Calu3 (cell line): ENCODE data around the gene ADAM11. TPM values are rescaled to one million over a fixed set of nuclear protein-coding genes. Genes with fewer than 3 reads are reported as not detected.
A peak's percentile ranks its signal among the peaks of the same experiment; 100 is the strongest.

Source experiments
- BruUV-seq: library from RNA; stranded (reverse); fragments of 400-500 nt; replicated peaks from 2 replicates; lab custom pipeline; 2021; lab: Mats Ljungman, UMichigan
- CTCF ChIA-PET: fragments of 300-600 bp; sonication (Branson Sonifier 250); formaldehyde crosslinking; loops from one replicate; lab custom pipeline; 2022; ENCODE audit warnings: antibody characterized with exemption; lab: Charles Lee
- DNase-seq: peaks from one replicate; pipeline ENCODE4 v3.0.0; 2022
- H3K27ac Mint-ChIP-seq: one replicate; pipeline ENCODE4 v1.8.0; 2022; ENCODE audit warnings: mixed read lengths; ENCODE audit not compliant: unreplicated experiment
- H3K27me3 Mint-ChIP-seq: one replicate; pipeline ENCODE4 v1.8.0; 2022; ENCODE audit warnings: mixed read lengths; ENCODE audit not compliant: unreplicated experiment
- H3K36me3 Mint-ChIP-seq: one replicate; pipeline ENCODE4 v1.8.0; 2022; ENCODE audit warnings: mild to moderate bottlenecking, moderate library complexity, mixed read lengths; ENCODE audit not compliant: insufficient read depth, unreplicated experiment
- H3K4me1 Mint-ChIP-seq: one replicate; pipeline ENCODE4 v1.8.0; 2022; ENCODE audit warnings: mild to moderate bottlenecking, low read depth, mixed read lengths; ENCODE audit not compliant: unreplicated experiment
- H3K4me3 Mint-ChIP-seq: one replicate; pipeline ENCODE4 v1.8.0; 2022; ENCODE audit warnings: mild to moderate bottlenecking, low read depth, moderate library complexity, mixed read lengths; ENCODE audit not compliant: unreplicated experiment
- H3K9me3 Mint-ChIP-seq: one replicate; pipeline ENCODE4 v1.8.0; 2022; ENCODE audit warnings: low read depth, mixed read lengths; ENCODE audit not compliant: unreplicated experiment
- intact Hi-C: fragments of 100-400 bp; cut with micrococcal nuclease; formaldehyde crosslinking; loops from one replicate; pipeline ENCODE4 v1.10.0; 2022; ENCODE audit not compliant: unreplicated experiment
- total RNA-seq: library from RNA; stranded (reverse); gene quantifications from 2 replicates; pipeline ENCODE4 v1.2.3, GENCODE V29; 2022
- TF ChIP-seq, protein P1 (sequence below): fragments of 200-600 bp; IDR thresholded peaks from one replicate; pipeline ENCODE4 v1.8.0; 2022; ENCODE audit warnings: antibody characterized with exemption; ENCODE audit not compliant: unreplicated experiment

Gene ADAM11
- total RNA-seq, 1 experiment from 2014 or later = 0.57 TPM

DNA sequence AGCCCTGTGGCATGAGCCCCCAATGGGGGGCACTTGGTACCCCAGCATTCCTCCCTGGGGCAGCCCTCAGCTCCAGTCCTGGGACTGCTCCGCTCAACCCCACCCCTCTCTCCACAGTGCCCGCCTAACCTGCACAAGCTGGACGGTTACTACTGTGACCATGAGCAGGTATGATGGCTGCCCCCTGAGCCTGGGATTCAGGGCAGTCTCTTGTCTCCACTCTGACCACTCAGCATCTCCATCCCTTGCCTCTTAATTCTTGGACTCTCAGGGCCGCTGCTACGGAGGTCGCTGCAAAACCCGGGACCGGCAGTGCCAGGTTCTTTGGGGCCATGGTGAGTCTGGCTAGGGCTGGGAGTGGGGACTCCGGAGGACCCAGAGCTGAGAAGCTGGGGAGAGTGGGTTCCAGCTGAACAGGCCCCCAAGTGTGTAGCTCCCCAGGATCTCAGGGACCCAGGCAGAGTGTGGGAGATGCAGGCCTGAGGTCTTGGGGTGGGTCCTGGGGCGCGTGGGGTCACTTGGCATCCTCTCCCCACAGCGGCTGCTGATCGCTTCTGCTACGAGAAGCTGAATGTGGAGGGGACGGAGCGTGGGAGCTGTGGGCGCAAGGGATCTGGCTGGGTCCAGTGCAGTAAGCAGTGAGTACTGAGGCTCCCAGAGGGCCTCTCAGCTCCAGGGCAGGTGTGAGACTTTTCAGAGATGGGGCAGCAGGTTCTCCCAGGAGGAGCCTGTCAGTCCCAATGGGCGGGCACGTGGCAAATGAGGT is 18.0 kb downstream of the ADAM11 start:
- BruUV-seq = no TSS peak
- Mint-ChIP-seq H3K27ac (no peak overlapping the region), H3K9me3 (no peaks in the 10 kb centered on the region), H3K4me3 (peak overlapping the region; percentile 86), H3K36me3 (peaks cover 44% of the 10 kb centered on the region), H3K27me3 (peaks cover 44% of the 10 kb centered on the region), H3K4me1 (peaks cover 7% of the 10 kb centered on the region)
- intact Hi-C loops = loop anchor here (10.0 kb wide), 1 partner anchor 358 kb away; the partner anchor contains the start of genes ACBD4 and PLCD3
- TF ChIP-seq, protein P1, sequence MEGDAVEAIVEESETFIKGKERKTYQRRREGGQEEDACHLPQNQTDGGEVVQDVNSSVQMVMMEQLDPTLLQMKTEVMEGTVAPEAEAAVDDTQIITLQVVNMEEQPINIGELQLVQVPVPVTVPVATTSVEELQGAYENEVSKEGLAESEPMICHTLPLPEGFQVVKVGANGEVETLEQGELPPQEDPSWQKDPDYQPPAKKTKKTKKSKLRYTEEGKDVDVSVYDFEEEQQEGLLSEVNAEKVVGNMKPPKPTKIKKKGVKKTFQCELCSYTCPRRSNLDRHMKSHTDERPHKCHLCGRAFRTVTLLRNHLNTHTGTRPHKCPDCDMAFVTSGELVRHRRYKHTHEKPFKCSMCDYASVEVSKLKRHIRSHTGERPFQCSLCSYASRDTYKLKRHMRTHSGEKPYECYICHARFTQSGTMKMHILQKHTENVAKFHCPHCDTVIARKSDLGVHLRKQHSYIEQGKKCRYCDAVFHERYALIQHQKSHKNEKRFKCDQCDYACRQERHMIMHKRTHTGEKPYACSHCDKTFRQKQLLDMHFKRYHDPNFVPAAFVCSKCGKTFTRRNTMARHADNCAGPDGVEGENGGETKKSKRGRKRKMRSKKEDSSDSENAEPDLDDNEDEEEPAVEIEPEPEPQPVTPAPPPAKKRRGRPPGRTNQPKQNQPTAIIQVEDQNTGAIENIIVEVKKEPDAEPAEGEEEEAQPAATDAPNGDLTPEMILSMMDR = no peak
- CTCF ChIA-PET = interaction anchor here (0.5 to 5.1 kb wide), 6 partner anchors 22 to 108 kb away, joined by 4 to 65 read pairs (median 6); no protein-coding TSS in a partner anchor
- no peak for DNase-seq

DNA sequence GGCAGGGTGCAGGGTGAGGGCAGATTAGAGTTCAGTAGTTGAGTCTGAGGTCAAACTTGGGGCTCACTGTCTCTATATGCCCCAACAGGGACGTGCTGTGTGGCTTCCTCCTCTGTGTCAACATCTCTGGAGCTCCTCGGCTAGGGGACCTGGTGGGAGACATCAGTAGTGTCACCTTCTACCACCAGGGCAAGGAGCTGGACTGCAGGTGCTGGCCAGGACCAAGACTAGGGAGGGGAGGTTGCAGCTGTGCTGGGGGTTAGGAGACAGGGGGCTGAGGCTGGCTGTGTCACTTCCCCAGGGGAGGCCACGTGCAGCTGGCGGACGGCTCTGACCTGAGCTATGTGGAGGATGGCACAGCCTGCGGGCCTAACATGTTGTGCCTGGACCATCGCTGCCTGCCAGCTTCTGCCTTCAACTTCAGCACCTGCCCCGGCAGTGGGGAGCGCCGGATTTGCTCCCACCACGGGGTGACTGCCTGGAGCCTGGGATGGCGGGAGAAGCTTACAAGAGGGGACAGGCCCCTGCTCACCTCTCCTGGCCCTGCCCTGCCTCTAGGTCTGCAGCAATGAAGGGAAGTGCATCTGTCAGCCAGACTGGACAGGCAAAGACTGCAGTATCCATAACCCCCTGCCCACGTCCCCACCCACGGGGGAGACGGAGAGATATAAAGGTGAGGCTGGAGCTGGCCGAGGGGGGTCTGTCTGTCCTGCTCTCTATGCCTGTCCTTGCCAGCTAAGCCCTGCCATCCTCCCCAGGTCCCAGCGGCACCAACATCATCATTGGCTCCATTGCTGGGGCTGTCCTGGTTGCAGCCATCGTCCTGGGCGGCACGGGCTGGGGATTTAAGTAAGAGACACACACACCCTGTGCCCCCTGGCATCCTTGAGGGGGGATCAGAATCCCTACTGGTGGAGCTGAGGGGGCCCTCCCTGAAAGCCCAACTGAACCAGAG is 18.9 kb downstream of the ADAM11 start:
- H3K9me3 Mint-ChIP-seq = no peaks in the 10 kb centered on the region
- TF ChIP-seq, protein P1 = peak; percentile 36
- H3K36me3 Mint-ChIP-seq = peaks cover 44% of the 10 kb centered on the region
- H3K4me1 Mint-ChIP-seq = peaks cover 7% of the 10 kb centered on the region
- CTCF ChIA-PET = interaction anchor here (0.5 to 5.1 kb wide), 9 partner anchors 23 to 274 kb away, joined by 4 to 65 read pairs (median 8); no protein-coding TSS in a partner anchor
- intact Hi-C loops = loop anchor here (2.0 to 10.0 kb wide), 2 partner anchors 51 to 357 kb away; partner anchors contain the start of genes ACBD4 and PLCD3
- no peak for DNase-seq
- no peak overlapping the region for H3K27ac Mint-ChIP-seq
- BruUV-seq = no TSS peak
- H3K27me3 Mint-ChIP-seq = peaks cover 35% of the 10 kb centered on the region
- peak overlapping the region; percentile 86 for H3K4me3 Mint-ChIP-seq

DNA sequence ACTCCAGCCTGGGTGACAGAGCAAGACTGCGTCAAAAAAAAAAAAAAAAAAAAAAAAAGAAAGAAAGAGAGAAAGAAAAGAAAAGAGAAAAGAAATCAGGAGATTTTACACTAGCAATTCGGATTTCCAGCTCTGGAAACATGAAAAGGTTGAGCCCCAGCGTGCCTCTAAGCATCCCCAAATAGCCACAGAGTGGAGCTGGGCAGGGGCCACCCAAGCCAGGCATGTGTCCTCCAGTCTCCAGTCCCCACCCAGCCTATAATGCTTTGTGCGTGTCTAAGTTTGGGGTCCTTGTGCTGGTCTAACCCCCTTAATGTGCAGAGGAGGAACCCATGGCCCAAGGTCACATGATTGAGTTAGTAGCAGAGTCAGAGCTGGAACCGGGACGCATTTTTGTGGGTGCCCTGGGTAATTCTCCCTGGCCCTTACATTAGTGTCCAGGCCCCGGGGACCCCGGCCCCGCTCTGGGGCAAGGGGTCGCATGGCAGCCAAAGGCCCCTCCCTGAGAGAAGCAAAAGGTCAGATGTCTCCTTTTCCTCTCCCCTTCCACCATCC is 19.9 kb downstream of the ADAM11 start:
- peaks cover 43% of the 10 kb centered on the region for H3K36me3 Mint-ChIP-seq
- intact Hi-C loops = loop anchor here (1.0 to 10.0 kb wide), 3 partner anchors 50 to 356 kb away; partner anchors contain the start of genes ACBD4 and PLCD3
- peaks cover 25% of the 10 kb centered on the region for H3K27me3 Mint-ChIP-seq
- peak overlapping the region; percentile 38 for H3K27ac Mint-ChIP-seq
- DNase-seq = no peak
- TF ChIP-seq, protein P1 = no peak
- peaks cover 7% of the 10 kb centered on the region for H3K4me1 Mint-ChIP-seq
- no peaks in the 10 kb centered on the region for H3K9me3 Mint-ChIP-seq
- no TSS peak for BruUV-seq
- H3K4me3 Mint-ChIP-seq = peak overlapping the region; percentile 85
- CTCF ChIA-PET = interaction anchor here (0.5 to 5.1 kb wide), 18 partner anchors 8 to 481 kb away, joined by 3 to 65 read pairs (median 6); no protein-coding TSS in a partner anchor
